ENCODE data around the gene CALN1.

DNA sequence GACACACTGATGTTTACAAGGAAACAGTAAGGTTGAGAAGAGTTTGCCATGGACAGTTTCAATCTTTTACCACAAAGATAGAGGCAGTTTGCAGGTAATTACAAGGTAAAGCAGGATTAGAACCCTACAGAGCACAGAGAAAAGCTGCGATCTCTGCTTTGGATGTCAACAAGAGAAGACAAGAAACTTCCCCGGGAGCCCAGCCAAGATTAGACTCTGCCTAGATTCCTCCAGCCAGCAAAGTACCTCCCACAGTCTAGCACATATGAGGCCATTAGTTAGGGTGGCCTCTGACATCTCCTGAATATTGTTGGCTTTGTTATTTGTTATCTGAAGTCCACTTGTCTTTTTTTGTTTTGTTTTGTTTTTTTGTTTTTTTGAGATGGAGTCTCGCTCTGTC, 178.1 kb downstream of the CALN1 start:
- TF ChIP-seq CTCF (optimal IDR thresholded peaks at IDR 0.05 in 1 of 3, IDR thresholded peaks at IDR 0.05 in 1 of 3, conservative IDR thresholded peaks at IDR 0.05 in 1 of 3; ENCODE audit: extremely low read depth in 1 of 3, insufficient read depth in 2 of 3, low read length in 3 of 3) (no peak), EZH2 (IDR thresholded peaks at IDR 0.05; ENCODE audit: low read length) (no peak)
